ENCODE measurements around the gene FKBP3. TPM values are rescaled to one million over a fixed set of nuclear protein-coding genes. Genes with fewer than 3 reads are reported as not detected.

FKBP3 gene
- total and polyA plus RNA-seq, 2 experiments from 2014 or later: 40.9 to 125 TPM

DNA sequence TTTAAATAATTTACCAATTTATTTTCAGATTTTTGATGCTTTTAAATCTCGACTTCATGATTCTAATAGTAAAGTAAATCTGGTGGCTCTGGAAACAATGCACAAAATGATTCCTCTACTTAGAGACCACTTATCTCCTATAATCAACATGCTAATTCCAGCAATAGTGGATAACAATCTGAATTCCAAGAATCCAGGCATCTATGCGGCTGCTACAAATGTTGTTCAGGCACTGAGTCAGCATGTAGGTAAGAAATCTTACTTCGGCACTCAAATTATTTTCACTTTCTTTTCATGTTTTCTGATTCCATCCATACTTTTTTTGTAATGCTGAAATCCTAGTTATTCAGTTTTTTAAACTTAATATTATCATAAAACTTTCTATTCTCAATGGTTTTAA, 65.9 kb downstream of the FKBP3 start:
- WGBS, 2 experiments (ENCODE audit: low coverage in 1 of 2, low lambda C conversion rate in 2 of 2, missing lambda C conversion rate in 2 of 2): 97 to 98% methylated on average over 3 of the region's 3 CpGs
- no peak overlapping the region for H2AFZ ChIP-seq
- no peaks in the 10 kb centered on the region for H4K20me1 ChIP-seq (ENCODE audit: insufficient read depth)
- no peak for DNase-seq
- no peak for TF ChIP-seq EZH2 (IDR thresholded peaks at IDR 0.05; ENCODE audit: insufficient read depth, poor library complexity, severe bottlenecking)
- no peak for TF ChIP-seq EZH2phosphoT487 (IDR thresholded peaks at IDR 0.05; ENCODE audit: insufficient read depth, low read depth)
- peaks cover 4% of the 10 kb centered on the region; the same call in 1 of the 2 replicates for H3K36me3 ChIP-seq (ENCODE audit: low read depth)
- H3K4me2 ChIP-seq (ENCODE audit: unreplicated experiment): no peak overlapping the region
- H3K79me2 ChIP-seq (ENCODE audit: insufficient read depth): peaks cover 13% of the 10 kb centered on the region; the same call in 1 of the 2 replicates
- no peaks in the 10 kb centered on the region for H3K4me1 ChIP-seq (ENCODE audit: insufficient read depth)
- H3K9me2 ChIP-seq (ENCODE audit: insufficient read depth): no peaks in the 10 kb centered on the region
- H3K27me3 ChIP-seq (replicated peaks; ENCODE audit: insufficient read depth): no peaks in the 10 kb centered on the region
- H3K9me3 ChIP-seq (ENCODE audit: low read depth): no peaks in the 10 kb centered on the region
- no peak overlapping the region for H3K4me3 ChIP-seq
- in situ Hi-C loops (cut with MboI): no loop called here
- no peak overlapping the region for H3K9ac ChIP-seq
- H3F3A ChIP-seq (ENCODE audit: insufficient read depth): no peaks in the 10 kb centered on the region
- H3K27ac ChIP-seq: no peak overlapping the region

DNA sequence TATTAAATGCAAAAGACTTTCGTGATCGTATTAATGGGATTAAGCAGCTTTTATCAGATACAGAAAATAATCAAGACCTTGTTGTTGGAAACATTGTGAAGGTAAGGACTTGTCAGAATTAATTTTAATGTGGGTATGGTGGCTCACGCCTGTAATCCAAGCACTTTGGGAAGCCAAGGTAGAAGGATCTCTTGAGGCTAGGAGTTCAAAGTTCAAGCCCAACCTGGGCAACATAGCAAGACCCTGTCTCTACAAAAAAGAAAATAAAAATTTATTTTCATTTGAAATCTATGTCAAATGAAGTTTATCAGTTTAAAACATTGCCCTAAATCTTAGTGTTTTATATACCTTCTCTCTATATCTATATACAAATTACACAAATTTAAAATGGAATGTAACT, 67.6 kb downstream of the FKBP3 start:
- in situ Hi-C loops (cut with MboI): no loop called here
- H3F3A ChIP-seq (ENCODE audit: insufficient read depth): no peaks in the 10 kb centered on the region
- no peaks in the 10 kb centered on the region for H3K9me2 ChIP-seq (ENCODE audit: insufficient read depth)
- H3K27ac ChIP-seq: no peak overlapping the region
- no peak overlapping the region for H3K4me2 ChIP-seq (ENCODE audit: unreplicated experiment)
- H3K36me3 ChIP-seq (ENCODE audit: low read depth): peaks cover 4% of the 10 kb centered on the region; the same call in 1 of the 2 replicates
- TF ChIP-seq EZH2 (IDR thresholded peaks at IDR 0.05; ENCODE audit: insufficient read depth, poor library complexity, severe bottlenecking) (no peak), EZH2phosphoT487 (IDR thresholded peaks at IDR 0.05; ENCODE audit: insufficient read depth, low read depth) (no peak)
- WGBS, 2 experiments (ENCODE audit: low coverage in 1 of 2, low lambda C conversion rate in 2 of 2, missing lambda C conversion rate in 2 of 2): 95 to 97% methylated on average over 3 of the region's 3 CpGs
- H4K20me1 ChIP-seq (ENCODE audit: insufficient read depth): no peaks in the 10 kb centered on the region
- DNase-seq: no peak
- no peaks in the 10 kb centered on the region for H3K27me3 ChIP-seq (replicated peaks; ENCODE audit: insufficient read depth)
- peaks cover 18% of the 10 kb centered on the region; the same call in 1 of the 2 replicates for H3K79me2 ChIP-seq (ENCODE audit: insufficient read depth)
- no peaks in the 10 kb centered on the region for H3K9me3 ChIP-seq (ENCODE audit: low read depth)
- H3K4me3 ChIP-seq: no peak overlapping the region
- no peak overlapping the region for H2AFZ ChIP-seq
- H3K9ac ChIP-seq: no peak overlapping the region
- no peaks in the 10 kb centered on the region for H3K4me1 ChIP-seq (ENCODE audit: insufficient read depth)

DNA sequence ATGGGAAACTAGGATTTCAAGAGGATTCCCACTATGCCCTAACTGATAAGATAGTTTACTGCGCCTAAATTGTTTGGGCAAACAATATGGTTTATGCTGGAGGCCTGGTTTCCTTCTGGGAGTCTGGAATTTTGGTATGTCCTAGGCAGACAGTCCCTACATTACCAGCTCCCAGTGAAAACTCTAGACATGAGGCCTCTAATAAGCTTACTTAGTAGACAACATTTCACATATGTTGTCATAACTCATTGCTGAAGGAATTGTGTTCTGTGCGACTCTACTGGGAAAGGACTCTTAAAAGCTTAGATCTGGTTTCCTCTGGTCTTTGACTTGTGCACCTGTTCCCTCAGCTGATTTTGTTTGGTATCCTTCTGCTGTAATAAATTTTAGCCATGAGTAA, 68.3 kb downstream of the FKBP3 start:
- no peaks in the 10 kb centered on the region for H3K9me3 ChIP-seq (ENCODE audit: low read depth)
- no peak overlapping the region for H3K4me3 ChIP-seq
- no peaks in the 10 kb centered on the region for H3F3A ChIP-seq (ENCODE audit: insufficient read depth)
- peaks cover 4% of the 10 kb centered on the region; the same call in 1 of the 2 replicates for H3K36me3 ChIP-seq (ENCODE audit: low read depth)
- TF ChIP-seq EZH2 (IDR thresholded peaks at IDR 0.05; ENCODE audit: insufficient read depth, poor library complexity, severe bottlenecking) (no peak), EZH2phosphoT487 (IDR thresholded peaks at IDR 0.05; ENCODE audit: insufficient read depth, low read depth) (no peak)
- no peak overlapping the region for H3K9ac ChIP-seq
- in situ Hi-C loops (cut with MboI): no loop called here
- H3K4me2 ChIP-seq (ENCODE audit: unreplicated experiment): no peak overlapping the region
- peaks cover 18% of the 10 kb centered on the region; the same call in 1 of the 2 replicates for H3K79me2 ChIP-seq (ENCODE audit: insufficient read depth)
- 100% methylated on average over 2 of the region's 2 CpGs for WGBS, 2 experiments (ENCODE audit: low coverage in 1 of 2, low lambda C conversion rate in 2 of 2, missing lambda C conversion rate in 2 of 2)
- H4K20me1 ChIP-seq (ENCODE audit: insufficient read depth): no peaks in the 10 kb centered on the region
- no peaks in the 10 kb centered on the region for H3K4me1 ChIP-seq (ENCODE audit: insufficient read depth)
- H3K27me3 ChIP-seq (replicated peaks; ENCODE audit: insufficient read depth): no peaks in the 10 kb centered on the region
- DNase-seq: no peak
- H2AFZ ChIP-seq: no peak overlapping the region
- no peaks in the 10 kb centered on the region for H3K9me2 ChIP-seq (ENCODE audit: insufficient read depth)
- H3K27ac ChIP-seq: no peak overlapping the region

Small RNAs within 50 kb of the gene (small RNA-seq; reads per million reads assigned to genes)
- gene RF00151 (ENCODE audit: low read depth, low replicate concordance): not detected
- 678 reads per million, percentile 99 among the genes with 10 or more reads in this experiment for gene SNORD127 (ENCODE audit: low read depth, low replicate concordance)

Other genes starting within 250 kb of the FKBP3 start
- 10.3 and 11.9 TPM in 2 replicates for gene KLHL28, start 172.5 kb downstream of the FKBP3 start, total RNA-seq (2014; rRNA removed; shearing (Covaris generic))
- gene KLHL28, start 172.5 kb downstream of the FKBP3 start, polyA plus RNA-seq (2016; fragmentation: Nextera tagmentation; extraction: Ambion mirVana): 10.9 and 13.1 TPM in 2 replicates
- gene TOGARAM1, start 172.3 kb downstream of the FKBP3 start, total RNA-seq (2014; rRNA removed; shearing (Covaris generic)): 12.2 and 14.4 TPM in 2 replicates
- gene TOGARAM1, start 172.3 kb downstream of the FKBP3 start, polyA plus RNA-seq (2016; fragmentation: Nextera tagmentation; extraction: Ambion mirVana): 8.7 and 10.5 TPM in 2 replicates
- gene PRPF39, start 50.4 kb downstream of the FKBP3 start, total RNA-seq (2014; rRNA removed; shearing (Covaris generic)): 18.6 and 36.8 TPM in 2 replicates
- gene PRPF39, start 50.4 kb downstream of the FKBP3 start, polyA plus RNA-seq (2016; fragmentation: Nextera tagmentation; extraction: Ambion mirVana): 17.5 and 19.8 TPM in 2 replicates
- 4.6 and 6.7 TPM in 2 replicates for gene FANCM, start 1.4 kb upstream of the FKBP3 start, total RNA-seq (2014; rRNA removed; shearing (Covaris generic))
- 3.0 and 4.1 TPM in 2 replicates for gene FANCM, start 1.4 kb upstream of the FKBP3 start, polyA plus RNA-seq (2016; fragmentation: Nextera tagmentation; extraction: Ambion mirVana)
- 28.9 and 30.2 TPM in 2 replicates for gene MIS18BP1, start 118.7 kb upstream of the FKBP3 start, total RNA-seq (2014; rRNA removed; shearing (Covaris generic))
- 23.3 and 24.4 TPM in 2 replicates for gene MIS18BP1, start 118.7 kb upstream of the FKBP3 start, polyA plus RNA-seq (2016; fragmentation: Nextera tagmentation; extraction: Ambion mirVana)